CD4-positive, alpha-beta T cell treated with Interleukin-6 for 4 hours (primary cell): ENCODE measurements around the gene KLHL17.
"Not testable (repeated sequence)": the region's sequence is repeated elsewhere in the genome, so short reads cannot be mapped to it uniquely, and the experiment has no call there.

Source experiments
- DNase-seq: peaks from one replicate; pipeline ENCODE4 v3.0.0-alpha.2; 2020; ENCODE audit warnings: mixed read lengths

Gene KLHL17

GRCh38 chr1:970242-970972 lies 10.0 kb downstream of the KLHL17 start:
- DNase-seq, result no peak

DNA sequence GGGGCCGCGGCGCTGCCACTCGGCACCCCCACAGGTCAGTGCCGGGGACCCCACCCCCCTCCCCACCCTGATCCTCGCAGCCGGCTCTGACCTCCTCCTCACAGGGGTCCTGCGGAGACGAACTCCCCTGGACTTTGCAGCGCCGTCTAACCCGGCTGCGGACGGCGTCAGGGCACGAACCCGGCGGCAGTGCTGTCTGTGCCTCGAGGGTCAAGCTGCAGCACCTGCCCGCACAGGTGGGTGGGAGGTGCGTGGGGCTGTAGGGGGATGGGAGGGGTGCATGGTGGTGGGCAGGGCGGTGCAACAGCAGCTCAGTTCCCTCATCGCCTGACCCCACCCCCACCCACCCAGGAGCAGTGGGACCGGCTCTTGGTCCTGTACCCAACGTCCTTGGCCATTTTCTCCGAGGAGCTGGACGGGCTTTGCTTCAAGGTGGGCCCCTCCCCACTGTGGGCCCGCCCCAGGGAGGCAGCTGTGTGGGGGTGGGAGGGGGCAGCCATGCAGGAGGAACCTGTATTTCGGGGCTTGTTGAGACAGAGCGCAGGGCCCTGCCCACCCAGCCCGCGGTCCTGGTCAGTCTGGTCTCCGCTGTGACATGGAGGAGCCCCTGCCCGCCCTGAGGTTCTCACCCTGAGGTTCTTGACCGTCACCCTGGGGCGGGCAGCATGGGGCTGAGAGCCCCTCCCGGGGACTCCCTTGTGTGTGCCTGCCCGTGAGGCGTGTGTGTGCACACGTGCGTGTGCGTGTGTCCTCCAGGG lies 10.8 kb downstream of the KLHL17 start:
- DNase-seq, result no peak

DNA sequence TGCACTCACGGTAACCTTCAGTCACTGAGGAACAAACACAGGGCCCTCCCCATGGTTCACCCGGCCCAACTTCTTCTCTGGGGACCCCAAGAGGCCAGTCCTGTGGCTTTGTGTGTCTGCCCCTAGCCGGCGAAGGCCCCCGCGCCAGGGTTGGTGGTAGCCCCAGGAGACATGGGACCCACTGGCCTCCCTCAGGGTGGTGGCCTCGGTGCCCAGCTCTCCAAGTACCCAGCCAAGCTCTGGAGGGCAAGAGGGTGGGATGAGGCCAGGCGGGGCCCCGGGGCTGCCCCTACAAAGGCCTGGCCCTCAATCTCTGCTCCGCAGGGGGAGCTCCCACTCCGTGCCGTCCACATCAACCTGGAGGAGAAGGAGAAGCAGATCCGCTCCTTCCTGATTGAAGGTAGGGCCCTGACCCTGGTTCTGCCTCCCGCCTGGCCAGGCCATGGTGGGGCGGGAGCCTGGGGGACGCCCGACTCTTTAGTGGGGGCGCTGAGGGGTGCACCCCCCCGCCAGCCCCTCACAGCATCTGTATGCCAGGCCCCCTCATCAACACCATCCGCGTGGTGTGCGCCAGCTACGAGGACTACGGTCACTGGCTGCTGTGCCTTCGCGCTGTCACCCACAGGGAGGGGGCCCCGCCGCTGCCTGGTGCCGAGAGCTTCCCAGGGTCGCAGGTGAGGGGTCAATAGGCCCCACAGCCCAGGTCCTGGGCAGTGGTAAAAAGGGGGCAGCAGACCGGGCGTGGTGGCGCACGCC lies 11.5 kb downstream of the KLHL17 start:
- no peak for DNase-seq

- no peak for DNase-seq
Measured at GRCh38 chr1:972726-973458, 12.5 kb downstream of the KLHL17 start.

DNA sequence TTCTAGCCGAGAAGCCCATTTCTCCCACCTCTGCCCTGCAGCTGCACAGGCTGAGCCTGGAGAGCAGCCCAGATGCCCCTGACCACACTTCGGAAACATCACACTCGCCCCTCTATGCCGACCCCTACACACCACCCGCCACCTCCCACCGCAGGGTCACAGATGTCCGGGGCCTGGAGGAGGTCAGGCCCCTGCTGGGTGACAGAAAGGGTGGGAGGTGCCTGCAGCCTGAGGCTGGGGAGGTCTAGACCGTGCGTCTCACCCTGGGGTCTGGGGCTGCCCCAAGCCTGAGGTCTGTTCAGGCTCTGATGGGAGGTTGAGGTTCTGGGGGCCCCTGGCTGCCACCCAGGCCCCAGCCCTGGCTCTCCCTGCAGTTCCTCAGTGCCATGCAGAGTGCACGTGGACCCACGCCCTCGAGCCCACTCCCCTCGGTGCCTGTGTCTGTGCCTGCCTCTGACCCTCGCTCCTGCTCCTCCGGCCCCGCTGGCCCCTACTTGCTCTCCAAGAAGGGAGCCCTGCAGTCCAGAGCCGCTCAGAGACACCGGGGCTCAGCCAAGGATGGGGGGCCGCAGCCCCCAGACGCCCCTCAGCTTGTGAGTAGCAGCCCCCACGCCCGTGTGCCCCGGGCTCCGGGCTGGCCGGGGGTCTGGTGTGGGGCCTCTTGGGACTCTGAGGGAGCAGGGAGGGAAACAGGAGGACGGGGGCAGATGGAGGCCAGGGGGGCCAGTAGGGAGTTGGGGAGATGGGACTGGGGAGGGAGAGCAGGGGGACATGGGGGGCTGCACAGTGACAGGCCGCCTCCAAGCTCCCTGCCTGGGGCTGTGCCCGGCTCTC lies 13.3 kb downstream of the KLHL17 start:
- no peak for DNase-seq

DNA sequence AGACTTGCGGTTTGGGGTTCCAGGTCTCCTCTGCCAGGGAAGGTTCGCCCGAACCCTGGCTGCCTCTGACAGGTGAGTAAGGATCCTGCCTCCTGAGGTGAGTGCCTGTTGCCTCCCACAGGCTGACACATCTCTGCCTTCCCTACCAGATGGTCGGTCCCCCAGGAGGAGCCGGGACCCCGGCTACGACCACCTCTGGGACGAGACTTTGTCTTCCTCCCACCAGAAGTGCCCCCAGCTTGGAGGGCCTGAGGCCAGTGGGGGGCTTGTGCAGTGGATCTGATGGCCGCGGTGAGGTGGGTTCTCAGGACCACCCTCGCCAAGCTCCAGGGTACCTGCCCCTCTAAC lies 13.9 kb downstream of the KLHL17 start:
- no peak for DNase-seq

GRCh38 chr1:974687-975328 lies 14.4 kb downstream of the KLHL17 start:
- DNase-seq, result no peak

DNA sequence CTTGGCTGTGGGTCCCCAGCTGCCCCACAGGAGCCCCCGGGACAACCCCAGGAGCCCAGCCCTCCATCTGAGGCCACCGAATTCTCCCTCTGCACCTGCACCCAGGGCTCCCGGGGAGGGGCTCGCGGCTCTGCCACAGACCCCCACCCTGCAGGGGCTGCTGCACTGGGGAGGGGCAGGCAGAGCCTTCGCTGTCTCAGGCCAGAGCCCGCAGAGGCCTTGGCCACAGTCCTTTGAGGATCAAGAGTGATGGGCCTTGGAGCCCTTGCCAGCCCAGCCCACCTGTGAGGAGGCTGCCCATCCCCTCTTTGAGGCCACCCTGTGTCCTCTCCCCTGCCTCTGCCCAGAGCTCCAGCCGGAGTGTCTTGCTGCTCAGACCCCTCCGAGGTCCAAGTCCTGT lies 15.0 kb downstream of the KLHL17 start:
- no peak for DNase-seq

GRCh38 chr1:975896-976683 lies 15.7 kb downstream of the KLHL17 start:
- DNase-seq, result peak; percentile 73

- not testable (repeated sequence) for DNase-seq
Measured at GRCh38 chr1:976791-977190, 16.4 kb downstream of the KLHL17 start.

DNA sequence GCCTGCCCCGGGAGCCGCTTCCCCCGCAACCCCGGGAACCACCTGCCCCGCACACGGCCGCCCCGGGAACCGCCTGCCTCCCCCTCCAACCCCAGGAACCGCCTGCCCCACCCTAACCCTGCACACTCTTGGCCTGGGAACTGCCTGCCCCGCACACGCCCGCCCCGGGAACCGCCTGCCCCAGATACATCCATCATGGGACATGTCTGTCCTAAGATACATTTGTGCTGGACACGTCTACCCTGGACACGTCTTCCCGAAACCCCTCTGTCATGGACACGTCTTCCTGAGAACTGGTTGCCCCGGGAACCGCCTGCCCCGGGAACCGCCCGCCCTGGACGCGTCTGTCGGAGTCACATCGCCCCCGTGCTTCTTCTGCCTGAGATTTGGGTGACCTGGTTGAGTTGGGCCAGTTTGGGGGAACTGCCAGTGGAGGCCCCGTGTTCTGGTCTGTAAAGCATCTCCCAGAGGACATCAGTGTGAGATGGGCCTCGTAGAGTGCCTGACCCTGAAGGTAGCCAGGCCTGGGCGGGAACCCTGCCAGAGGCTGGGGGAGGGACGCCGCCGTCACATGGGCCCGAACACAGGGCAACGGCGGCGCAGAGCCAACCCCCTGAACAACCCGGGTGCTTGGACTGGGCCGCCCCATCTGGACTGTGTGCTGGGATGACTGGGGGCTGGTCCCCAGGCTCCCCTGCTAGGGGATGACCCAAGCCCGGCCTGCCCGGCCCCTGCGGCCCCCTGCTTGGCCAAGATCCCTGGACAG lies 17.9 kb downstream of the KLHL17 start:
- DNase-seq, result no peak

DNA sequence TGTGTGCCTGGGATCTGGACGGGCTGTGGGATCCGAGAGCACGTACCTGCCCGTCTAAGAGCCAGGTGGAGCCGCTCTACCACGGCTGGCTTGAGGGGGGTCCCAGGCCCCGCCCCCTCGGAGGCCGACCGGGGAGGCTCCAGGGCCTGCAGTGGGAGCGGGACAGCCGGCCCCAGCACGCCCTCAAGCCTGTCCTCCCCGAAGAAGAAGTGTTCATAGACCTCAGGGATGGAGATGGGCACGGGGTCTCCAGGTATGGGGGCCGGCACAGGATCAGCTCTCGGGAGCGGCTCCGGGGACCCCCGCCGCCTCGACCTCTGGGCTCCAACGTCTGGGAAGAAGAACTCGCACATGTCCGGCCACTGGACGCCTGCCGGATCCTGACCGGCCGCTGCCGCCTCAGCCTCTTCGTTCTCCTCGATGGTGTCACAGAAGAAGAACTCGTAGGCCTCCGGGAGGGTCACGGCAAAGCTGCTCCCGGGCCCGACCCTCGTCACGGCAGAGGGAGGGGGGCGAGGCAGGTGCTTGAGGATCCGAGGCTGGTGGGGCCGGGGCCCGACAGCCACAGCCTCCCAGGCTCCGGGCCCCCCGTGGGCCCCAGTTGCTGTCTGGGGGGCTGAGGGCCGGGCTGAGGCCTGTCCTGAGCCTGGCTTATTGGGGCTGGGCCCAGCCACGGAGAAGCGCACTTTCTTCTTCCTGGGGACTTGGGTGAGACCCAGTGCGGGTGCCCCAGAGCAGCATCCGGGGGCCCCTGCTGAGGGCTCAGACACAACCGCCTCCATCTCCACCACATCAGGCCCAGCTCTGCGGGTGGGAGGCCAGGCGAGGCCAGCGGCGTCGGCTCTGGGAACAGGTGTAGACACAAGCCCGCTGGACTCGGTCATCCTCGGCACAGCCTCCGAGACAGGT lies 18.7 kb downstream of the KLHL17 start:
- no peak for DNase-seq

GRCh38 chr1:979744-980072 lies 19.3 kb downstream of the KLHL17 start:
- DNase-seq, result no peak

DNA sequence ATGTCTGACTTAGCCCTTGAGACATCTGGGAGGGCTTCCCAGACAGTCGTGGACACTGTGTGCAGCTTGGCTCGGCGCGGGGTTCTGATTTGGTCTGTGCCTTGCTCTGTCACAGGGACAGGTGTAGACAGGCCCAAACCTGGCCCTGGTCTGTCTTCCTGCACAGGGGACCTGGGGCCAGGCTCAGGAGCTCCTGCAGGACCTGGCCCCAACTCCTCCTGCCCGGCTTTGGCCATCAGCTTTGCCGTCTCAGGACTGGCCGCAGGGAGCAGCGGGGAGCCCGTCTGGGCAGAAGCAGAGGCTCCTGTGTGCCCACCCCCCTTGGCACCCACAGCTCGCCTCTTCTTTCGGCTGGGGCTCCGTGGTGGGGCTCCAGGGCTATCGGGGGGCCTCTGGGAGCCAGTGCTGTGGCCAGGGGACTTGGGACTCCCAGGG lies 19.8 kb downstream of the KLHL17 start:
- no peak for DNase-seq

GRCh38 chr1:980602-981395 lies 20.4 kb downstream of the KLHL17 start:
- DNase-seq, result no peak

- DNase-seq, result no peak
Measured at GRCh38 chr1:981491-981954, 21.1 kb downstream of the KLHL17 start.

GRCh38 chr1:981955-982558 lies 21.7 kb downstream of the KLHL17 start, which contains the start of gene PERM1:
PERM1 (minus strand) TSS chr1:982093; CDS start chr1:981029, 1,064 bp downstream.
- DNase-seq, result no peak
